Activated T-cell treated with anti-CD3 and anti-CD28 coated beads, Interleukin-2, amount 50 U/mL, for 24 hours (primary cell): ENCODE measurements around the gene ITPR1.
"Not testable (repeated sequence)": the region's sequence is repeated elsewhere in the genome, so short reads cannot be mapped to it uniquely, and the experiment has no call there.

ENCODE experiments used
- DNase-seq: peaks from one replicate; pipeline ENCODE4 v3.0.0-alpha.2; 2020
- H3K27ac Mint-ChIP-seq: 2 replicates; pipeline ENCODE4 v1.8.0; 2020; ENCODE audit warnings: mild to moderate bottlenecking, mixed read lengths
- H3K27me3 Mint-ChIP-seq: 2 replicates; pipeline ENCODE4 v1.8.0; 2020; ENCODE audit warnings: mixed read lengths
- H3K36me3 Mint-ChIP-seq: 2 replicates; pipeline ENCODE4 v1.8.0; 2020; ENCODE audit warnings: low read depth, mixed read lengths
- H3K4me1 Mint-ChIP-seq: 2 replicates; pipeline ENCODE4 v1.8.0; 2020; ENCODE audit warnings: low read depth, mixed read lengths
- H3K4me3 Mint-ChIP-seq: 2 replicates; pipeline ENCODE4 v1.8.0; 2020; ENCODE audit warnings: mild to moderate bottlenecking, moderate library complexity, mixed read lengths
- H3K9me3 Mint-ChIP-seq: 2 replicates; pipeline ENCODE4 v1.8.0; 2020; ENCODE audit warnings: mixed read lengths

Gene ITPR1

DNA sequence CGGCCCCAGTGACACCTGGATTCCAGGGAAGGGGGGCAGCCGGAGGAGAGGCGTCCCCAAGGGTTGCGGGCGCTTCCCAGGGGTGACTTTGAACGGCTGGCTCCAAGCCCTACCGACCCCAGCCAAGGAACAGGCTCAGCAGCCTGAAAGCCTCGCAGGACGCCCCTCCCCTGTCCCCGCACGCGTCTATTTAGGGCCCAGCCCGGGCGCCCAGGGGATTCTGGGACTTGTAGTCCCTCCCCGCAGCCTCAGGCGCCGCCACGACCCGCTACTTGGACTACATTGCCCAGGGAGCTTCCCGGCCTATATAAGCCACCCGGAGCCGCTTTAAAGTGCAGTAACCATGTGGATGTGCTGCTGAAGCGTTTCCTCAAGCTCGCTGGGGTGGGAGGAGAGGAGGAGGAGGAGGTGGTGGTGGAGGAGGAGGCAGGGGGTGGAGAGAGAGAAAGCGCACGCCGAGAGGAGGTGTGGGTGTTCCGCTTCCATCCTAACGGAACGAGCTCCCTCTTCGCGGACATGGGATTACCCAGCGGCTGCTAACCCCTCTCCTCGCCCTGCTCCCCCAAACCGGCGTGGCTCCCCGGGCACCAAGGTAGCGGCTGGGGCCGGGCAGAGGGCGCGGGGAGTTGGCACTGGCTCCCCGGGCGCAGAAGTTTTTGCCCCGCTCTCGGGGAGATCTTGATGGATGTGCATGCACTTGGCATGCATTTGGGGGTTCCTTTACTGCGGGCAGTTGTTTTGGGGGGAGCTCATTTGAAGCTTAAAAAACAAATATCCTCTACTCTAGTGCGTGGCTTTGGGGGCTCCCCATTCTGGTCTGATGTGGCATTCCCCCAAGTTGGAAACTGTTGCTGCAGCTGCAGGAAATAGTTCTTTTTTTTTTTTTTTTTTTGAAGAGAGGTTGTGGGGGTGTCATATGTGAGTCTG lies at the start of gene ITPR1:
ITPR1 (plus strand) TSS at position 335 of the 927 bp plus-strand sequence. CDS start 23,144 bp downstream, outside the sequence.
- H3K9me3 Mint-ChIP-seq: no peaks in the 10 kb centered on the region
- H3K4me1 Mint-ChIP-seq: peaks cover 51% of the 10 kb centered on the region
- peaks cover 52% of the 10 kb centered on the region for H3K36me3 Mint-ChIP-seq
- peak; percentile 96 for DNase-seq
- peak within 1 kb of the TSS; percentile 91 for H3K27ac Mint-ChIP-seq
- peak within 1 kb of the TSS; percentile 93 for H3K4me3 Mint-ChIP-seq
- H3K27me3 Mint-ChIP-seq: peaks cover 6% of the 10 kb centered on the region

GRCh38 chr3:4447295-4447999 lies 45.7 kb upstream of the ITPR1 start:
- Mint-ChIP-seq H3K27ac (peak overlapping the region; percentile 1), H3K4me3 (no peak overlapping the region), H3K9me3 (no peaks in the 10 kb centered on the region), H3K4me1 (peaks cover 3% of the 10 kb centered on the region), H3K27me3 (no peaks in the 10 kb centered on the region), H3K36me3 (peaks cover 69% of the 10 kb centered on the region)
- DNase-seq: no peak

DNA sequence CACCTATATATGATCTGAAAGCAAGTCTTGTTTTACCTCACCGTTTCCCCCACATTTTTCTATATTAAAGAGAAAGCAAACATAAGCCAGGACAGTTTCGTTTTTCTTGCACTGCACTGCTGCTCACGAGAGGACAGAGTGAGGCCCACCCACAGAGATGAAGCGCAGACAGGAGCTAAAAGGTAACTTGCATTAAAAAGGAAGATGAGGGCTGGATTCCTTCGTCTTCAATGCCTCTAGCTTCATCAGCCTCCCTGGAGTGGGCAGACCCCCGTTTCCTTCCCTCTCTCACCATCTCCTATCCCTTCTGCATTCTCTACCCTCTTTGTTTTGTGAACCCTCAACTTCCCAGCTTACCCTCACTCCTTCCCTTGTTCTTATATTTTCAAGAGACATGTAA lies 45.0 kb upstream of the ITPR1 start:
- DNase-seq: no peak
- no peak overlapping the region for H3K4me3 Mint-ChIP-seq
- no peaks in the 10 kb centered on the region for H3K27me3 Mint-ChIP-seq
- no peaks in the 10 kb centered on the region for H3K9me3 Mint-ChIP-seq
- no peak overlapping the region for H3K27ac Mint-ChIP-seq
- H3K36me3 Mint-ChIP-seq: peaks cover 71% of the 10 kb centered on the region
- H3K4me1 Mint-ChIP-seq: peaks cover 3% of the 10 kb centered on the region

- Mint-ChIP-seq H3K36me3 (peaks cover 62% of the 10 kb centered on the region), H3K27me3 (no peaks in the 10 kb centered on the region), H3K9me3 (no peaks in the 10 kb centered on the region), H3K4me3 (no peak overlapping the region), H3K27ac (no peak overlapping the region), H3K4me1 (peaks cover 6% of the 10 kb centered on the region)
- no peak for DNase-seq
These were observed 43.9 kb upstream of the ITPR1 start for GRCh38 chr3:4449043-4449805.

DNA sequence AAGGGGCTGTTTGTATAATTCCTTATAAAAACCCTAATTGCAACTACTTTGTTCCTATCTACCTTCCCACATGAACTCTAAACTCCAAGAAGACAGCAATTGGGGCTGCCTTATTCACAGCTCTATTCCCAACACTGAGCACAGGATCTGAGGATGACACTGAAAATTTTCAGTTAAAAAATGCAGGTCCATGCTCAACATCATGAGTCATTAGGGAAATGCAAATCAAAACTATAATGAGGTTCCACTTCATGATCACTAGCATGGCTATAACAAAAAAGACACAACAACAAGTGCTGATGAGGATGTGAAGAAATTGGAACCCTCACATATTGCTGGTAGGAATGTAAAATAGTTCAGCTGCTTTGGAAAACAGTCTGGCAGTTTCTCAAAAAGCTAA lies 39.0 kb upstream of the ITPR1 start:
- DNase-seq: no peak
- Mint-ChIP-seq H3K36me3 (peaks cover 29% of the 10 kb centered on the region), H3K4me3 (no peak overlapping the region), H3K27me3 (no peaks in the 10 kb centered on the region), H3K4me1 (peaks cover 11% of the 10 kb centered on the region), H3K27ac (no peak overlapping the region), H3K9me3 (no peaks in the 10 kb centered on the region)

GRCh38 chr3:4456780-4457179 lies 36.4 kb upstream of the ITPR1 start:
- H3K4me3 Mint-ChIP-seq, DNase-seq, H3K36me3 Mint-ChIP-seq, H3K27me3 Mint-ChIP-seq, H3K9me3 Mint-ChIP-seq, H3K27ac Mint-ChIP-seq: not testable (repeated sequence)
- peaks cover 13% of the 10 kb centered on the region for H3K4me1 Mint-ChIP-seq

GRCh38 chr3:4458961-4459360 lies 34.2 kb upstream of the ITPR1 start:
- Mint-ChIP-seq H3K36me3 (no peaks in the 10 kb centered on the region), H3K27me3 (no peaks in the 10 kb centered on the region), H3K27ac (no peak overlapping the region), H3K9me3 (no peaks in the 10 kb centered on the region), H3K4me3 (no peak overlapping the region), H3K4me1 (peaks cover 21% of the 10 kb centered on the region)
- DNase-seq: no peak

DNA sequence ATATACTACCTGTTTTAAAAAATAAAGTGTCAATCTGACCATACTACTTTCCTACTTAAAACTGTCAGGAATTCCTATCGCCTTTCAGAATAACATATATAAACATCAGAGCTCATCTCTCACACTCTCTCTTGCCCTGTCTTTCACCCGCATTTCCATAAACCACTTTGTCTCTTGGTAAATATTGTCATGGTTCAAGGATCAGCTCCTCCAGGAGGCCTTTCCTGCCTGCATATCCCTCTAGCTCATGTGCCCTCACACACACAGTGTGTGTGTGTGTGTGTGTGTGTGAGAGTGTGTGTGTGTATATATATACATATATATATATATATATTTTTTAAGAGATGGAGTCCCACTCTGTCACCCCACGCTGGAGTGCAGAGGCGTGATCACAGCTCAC lies 32.8 kb upstream of the ITPR1 start:
- Mint-ChIP-seq H3K27ac (no peak overlapping the region), H3K4me3 (no peak overlapping the region)

GRCh38 chr3:4461468-4462090 lies 31.6 kb upstream of the ITPR1 start:
- no peak for DNase-seq
- Mint-ChIP-seq H3K36me3 (peaks cover 2% of the 10 kb centered on the region), H3K27ac (no peak overlapping the region), H3K4me1 (peaks cover 26% of the 10 kb centered on the region), H3K27me3 (no peaks in the 10 kb centered on the region), H3K9me3 (no peaks in the 10 kb centered on the region), H3K4me3 (no peak overlapping the region)

More for the DNA sequence above, 32.8 kb upstream of the ITPR1 start:
- peaks cover 19% of the 10 kb centered on the region for H3K4me1 Mint-ChIP-seq
- no peaks in the 10 kb centered on the region for H3K27me3 Mint-ChIP-seq
- no peaks in the 10 kb centered on the region for H3K36me3 Mint-ChIP-seq
- no peak for DNase-seq
- no peaks in the 10 kb centered on the region for H3K9me3 Mint-ChIP-seq

- Mint-ChIP-seq H3K36me3 (peaks cover 5% of the 10 kb centered on the region), H3K9me3 (no peaks in the 10 kb centered on the region), H3K27ac (no peak overlapping the region), H3K4me1 (peaks cover 32% of the 10 kb centered on the region), H3K27me3 (no peaks in the 10 kb centered on the region), H3K4me3 (no peak overlapping the region)
- DNase-seq: no peak
These were observed 30.6 kb upstream of the ITPR1 start for GRCh38 chr3:4462369-4463040.

DNA sequence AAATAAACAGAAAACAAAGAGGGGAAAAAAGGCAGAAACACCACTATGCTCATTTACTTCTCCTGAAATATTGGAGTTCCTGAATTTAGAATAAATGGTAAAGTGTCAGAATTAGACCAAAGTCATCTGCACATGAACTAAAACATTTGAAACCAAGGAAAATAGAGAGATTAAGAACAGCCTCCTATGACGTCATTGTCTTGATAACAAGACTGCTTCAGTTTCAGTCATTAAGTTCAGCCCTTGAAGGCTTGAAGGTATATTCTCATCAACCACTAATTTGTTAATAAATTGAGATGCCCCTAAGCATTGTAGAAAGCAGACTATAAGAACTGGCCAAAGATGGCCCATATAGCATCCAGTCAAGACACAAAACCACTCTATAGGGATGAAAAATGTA lies 28.6 kb upstream of the ITPR1 start:
- no peak overlapping the region for H3K4me3 Mint-ChIP-seq
- no peaks in the 10 kb centered on the region for H3K27me3 Mint-ChIP-seq
- H3K9me3 Mint-ChIP-seq: no peaks in the 10 kb centered on the region
- no peak overlapping the region for H3K27ac Mint-ChIP-seq
- peaks cover 5% of the 10 kb centered on the region for H3K36me3 Mint-ChIP-seq
- peaks cover 34% of the 10 kb centered on the region for H3K4me1 Mint-ChIP-seq
- no peak for DNase-seq

DNA sequence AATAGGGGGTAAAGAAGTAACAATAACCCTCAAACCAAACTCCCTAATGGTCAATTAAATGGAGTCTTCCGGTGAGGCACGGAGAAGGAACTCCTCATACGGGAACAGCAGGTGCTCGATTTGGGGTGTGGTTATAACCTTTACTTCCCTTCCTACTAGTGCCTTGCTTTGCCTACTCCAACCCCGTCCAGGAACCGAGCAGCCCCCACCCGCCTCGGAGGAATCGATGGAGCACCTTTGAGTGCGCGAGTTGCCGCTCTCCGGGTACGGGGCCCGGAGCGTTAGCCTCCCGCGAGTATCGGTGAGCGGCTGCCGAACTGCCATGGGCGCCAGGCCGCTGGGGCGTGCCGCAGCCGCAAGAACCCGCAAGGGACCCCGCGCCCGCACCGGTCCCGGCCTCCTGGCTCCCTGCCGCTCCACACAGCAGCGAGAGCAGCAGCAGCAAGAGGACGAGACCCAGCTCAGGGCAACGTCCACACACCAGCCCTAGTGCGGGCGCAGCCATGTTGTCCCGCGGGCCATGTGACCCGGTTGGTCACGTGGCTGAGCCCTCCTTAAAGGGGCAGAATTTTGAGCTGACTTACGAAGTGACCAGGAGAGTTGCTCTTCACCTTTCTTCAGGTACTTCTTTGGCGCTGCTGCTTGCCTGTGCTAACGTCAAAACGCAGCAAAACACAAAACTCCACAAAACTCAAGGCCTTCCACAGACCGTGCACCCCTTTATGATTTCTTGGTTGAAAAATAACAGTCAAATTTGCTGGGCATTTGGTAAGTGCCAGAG lies 26.2 kb upstream of the ITPR1 start, which contains the start of gene SUMF1:
SUMF1 (minus strand) TSS at position 529 of the 781 bp plus-strand sequence; CDS start at position 505, 24 bp downstream.
- Mint-ChIP-seq H3K36me3 (peaks cover 5% of the 10 kb centered on the region), H3K4me3 (peak within 1 kb of the TSS; percentile 94), H3K4me1 (peaks cover 28% of the 10 kb centered on the region), H3K27ac (peak within 1 kb of the TSS; percentile 95), H3K9me3 (no peaks in the 10 kb centered on the region), H3K27me3 (peaks cover 2% of the 10 kb centered on the region)
- peak; percentile 84 for DNase-seq

- H3K27ac Mint-ChIP-seq: peak overlapping the region; percentile 95
- H3K27me3 Mint-ChIP-seq: peaks cover 5% of the 10 kb centered on the region
- peaks cover 26% of the 10 kb centered on the region for H3K4me1 Mint-ChIP-seq
- peak overlapping the region; percentile 94 for H3K4me3 Mint-ChIP-seq
- H3K9me3 Mint-ChIP-seq: no peaks in the 10 kb centered on the region
- peaks cover 5% of the 10 kb centered on the region for H3K36me3 Mint-ChIP-seq
- DNase-seq: no peak
These were observed 25.7 kb upstream of the ITPR1 start for GRCh38 chr3:4467522-4467867.
